Right atrium auricular region (tissue), 2 donors: ENCODE data around the gene MS4A14. TPM values are rescaled to one million over a fixed set of nuclear protein-coding genes. Genes with fewer than 3 reads are reported as not detected.

ENCODE experiments used
- DNase-seq: peaks from one replicate; pipeline ENCODE4 v3.0.0-alpha.2; 2019; ENCODE audit warnings: low spot score
- H3K27ac ChIP-seq, 2 donors: fragments of 200-600 bp; sonication (generic); 1 replicate in 1 of 2; 2 replicates in 1 of 2; pipeline ENCODE4 v1.5.1; 2016 to 2019
- H3K27me3 ChIP-seq, 2 donors: fragments of 200-600 bp; sonication (generic); one replicate each; pipeline versions ENCODE4 v1.5.1 to v1.6.0; 2017 to 2019
- H3K36me3 ChIP-seq: fragments of 200-600 bp; sonication (generic); one replicate; pipeline ENCODE4 v1.5.1; 2016
- H3K4me1 ChIP-seq, 2 donors: fragments of 200-600 bp; sonication (generic); one replicate each; pipeline versions ENCODE4 v1.5.1 to v1.6.0; 2017 to 2019
- H3K4me3 ChIP-seq, 2 donors: fragments of 200-600 bp; sonication (generic); 1 replicate in 1 of 2; 2 replicates in 1 of 2; pipeline ENCODE4 v1.5.1; 2017 to 2019; ENCODE audit warnings: mild to moderate bottlenecking in 1 of 2, moderate library complexity in 1 of 2
- H3K9me3 ChIP-seq, 2 donors: fragments of 200-600 bp; sonication (generic); one replicate each; pipeline ENCODE4 v1.5.1; 2019
- total RNA-seq, 2 donors: library from RNA; depleted of rRNA; stranded (reverse); fragments of >200 nt; gene quantifications; one replicate each; pipeline ENCODE4 v1.1.0, GENCODE V29; 2016
- TF ChIP-seq, protein P1 (sequence below), 2 donors: fragments of 200-600 bp; sonication (generic); IDR thresholded peaks; one replicate each; pipeline ENCODE4 v1.5.1; 2019; ENCODE audit warnings: antibody characterized with exemption in 2 of 2

Gene MS4A14
- total RNA-seq, 2 donors from 2014 or later: 0.48 to 0.94 TPM

DNA sequence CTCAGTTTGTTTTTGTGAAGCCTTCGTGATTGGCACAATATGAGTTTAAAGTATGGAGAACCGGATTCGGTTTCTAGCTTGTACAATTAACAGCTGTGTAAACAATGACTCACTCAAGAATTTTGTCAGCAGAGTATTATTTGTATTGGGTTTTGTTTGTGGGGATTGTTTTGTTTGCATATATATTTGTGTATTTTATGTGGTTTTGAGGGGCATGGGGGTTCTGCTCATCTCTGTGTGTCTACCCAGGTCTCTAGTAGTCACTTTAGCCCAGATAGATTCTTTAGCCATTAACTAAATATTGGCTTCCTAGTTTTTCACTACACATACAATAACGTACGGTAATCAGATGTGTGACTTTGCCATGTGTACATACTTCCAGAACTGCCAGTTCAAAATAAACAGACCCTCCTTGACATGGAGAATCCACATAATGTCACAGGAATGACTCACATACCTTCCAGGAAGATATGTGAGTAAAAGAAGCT lies 25.4 kb upstream of the MS4A14 start:
- no peaks in the 10 kb centered on the region for H3K36me3 ChIP-seq
- no peaks in the 10 kb centered on the region for H3K9me3 ChIP-seq
- H3K27me3 ChIP-seq: no peaks in the 10 kb centered on the region
- no peak overlapping the region for H3K27ac ChIP-seq
- no peak overlapping the region for H3K4me3 ChIP-seq
- DNase-seq: no peak
- no peaks in the 10 kb centered on the region for H3K4me1 ChIP-seq
- TF ChIP-seq, protein P1, sequence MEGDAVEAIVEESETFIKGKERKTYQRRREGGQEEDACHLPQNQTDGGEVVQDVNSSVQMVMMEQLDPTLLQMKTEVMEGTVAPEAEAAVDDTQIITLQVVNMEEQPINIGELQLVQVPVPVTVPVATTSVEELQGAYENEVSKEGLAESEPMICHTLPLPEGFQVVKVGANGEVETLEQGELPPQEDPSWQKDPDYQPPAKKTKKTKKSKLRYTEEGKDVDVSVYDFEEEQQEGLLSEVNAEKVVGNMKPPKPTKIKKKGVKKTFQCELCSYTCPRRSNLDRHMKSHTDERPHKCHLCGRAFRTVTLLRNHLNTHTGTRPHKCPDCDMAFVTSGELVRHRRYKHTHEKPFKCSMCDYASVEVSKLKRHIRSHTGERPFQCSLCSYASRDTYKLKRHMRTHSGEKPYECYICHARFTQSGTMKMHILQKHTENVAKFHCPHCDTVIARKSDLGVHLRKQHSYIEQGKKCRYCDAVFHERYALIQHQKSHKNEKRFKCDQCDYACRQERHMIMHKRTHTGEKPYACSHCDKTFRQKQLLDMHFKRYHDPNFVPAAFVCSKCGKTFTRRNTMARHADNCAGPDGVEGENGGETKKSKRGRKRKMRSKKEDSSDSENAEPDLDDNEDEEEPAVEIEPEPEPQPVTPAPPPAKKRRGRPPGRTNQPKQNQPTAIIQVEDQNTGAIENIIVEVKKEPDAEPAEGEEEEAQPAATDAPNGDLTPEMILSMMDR (IDR thresholded peaks at IDR 0.05): no peak

DNA sequence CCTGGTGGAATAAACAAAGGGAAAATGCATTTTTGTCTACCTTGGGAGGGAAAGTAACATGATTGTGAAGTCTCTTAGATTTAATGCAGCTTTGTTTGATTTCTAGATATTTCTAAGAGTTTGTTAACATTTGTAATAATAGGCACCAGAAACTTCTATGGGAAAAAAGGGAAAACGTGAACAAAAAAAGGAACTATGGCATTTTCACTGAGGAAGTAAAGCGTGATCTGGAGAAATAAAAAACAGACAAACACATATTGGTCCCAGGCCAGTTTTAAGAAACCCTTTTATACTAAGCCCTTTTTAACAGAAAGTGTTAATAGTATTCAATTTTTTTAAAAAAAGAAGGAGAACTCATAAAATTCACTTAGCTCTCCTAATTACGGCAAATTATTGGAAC lies 24.9 kb upstream of the MS4A14 start:
- DNase-seq: no peak
- Histone ChIP-seq H3K27ac (no peak overlapping the region), H3K36me3 (no peaks in the 10 kb centered on the region), H3K4me3 (no peak overlapping the region), H3K4me1 (no peaks in the 10 kb centered on the region), H3K9me3 (no peaks in the 10 kb centered on the region), H3K27me3 (no peaks in the 10 kb centered on the region)
- TF ChIP-seq, protein P1 (IDR thresholded peaks at IDR 0.05): no peak

DNA sequence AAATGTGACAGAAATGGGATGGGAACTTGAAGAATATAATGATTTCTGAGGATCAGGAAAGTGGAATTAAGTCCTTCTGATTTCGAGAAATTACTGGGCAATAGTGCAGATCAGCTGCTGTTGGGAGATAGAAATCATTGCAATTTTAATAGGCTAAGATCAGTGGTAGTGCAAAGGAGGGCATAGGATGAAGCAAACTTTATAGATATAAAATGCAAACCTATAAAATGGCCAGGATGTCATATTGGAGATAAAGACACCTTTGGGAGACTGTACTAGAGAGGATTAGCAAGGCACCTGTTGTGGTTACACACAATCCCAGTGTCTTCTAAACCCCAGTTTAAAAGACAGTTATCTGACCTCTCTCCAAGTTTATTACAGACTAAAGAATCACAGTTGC lies 24.4 kb upstream of the MS4A14 start:
- DNase-seq: no peak
- H3K4me3 ChIP-seq: no peak overlapping the region
- no peak overlapping the region for H3K27ac ChIP-seq
- H3K36me3 ChIP-seq: no peaks in the 10 kb centered on the region
- no peaks in the 10 kb centered on the region for H3K27me3 ChIP-seq
- no peaks in the 10 kb centered on the region for H3K9me3 ChIP-seq
- TF ChIP-seq, protein P1 (IDR thresholded peaks at IDR 0.05): no peak
- no peaks in the 10 kb centered on the region for H3K4me1 ChIP-seq

DNA sequence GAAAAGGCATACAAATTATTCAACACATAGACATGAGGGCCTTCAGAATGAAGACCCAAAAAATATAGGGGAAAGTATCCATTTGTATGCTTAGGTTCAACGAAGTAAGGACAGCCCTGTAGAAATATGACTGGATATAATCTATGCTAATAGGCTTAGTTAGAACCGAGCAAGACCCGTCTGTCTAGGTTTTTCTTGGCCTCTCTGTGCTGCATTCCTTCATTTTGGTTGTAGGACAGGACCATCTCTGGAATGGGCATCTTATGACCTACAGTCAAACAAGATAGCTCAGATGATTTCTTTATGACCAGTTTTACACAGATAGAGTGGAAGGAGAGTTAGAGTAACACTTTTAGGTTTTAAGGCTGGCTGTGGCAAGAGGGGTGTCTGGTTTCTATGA lies 23.5 kb upstream of the MS4A14 start:
- no peaks in the 10 kb centered on the region for H3K27me3 ChIP-seq
- H3K27ac ChIP-seq: no peak overlapping the region
- no peaks in the 10 kb centered on the region for H3K36me3 ChIP-seq
- TF ChIP-seq, protein P1 (IDR thresholded peaks at IDR 0.05): no peak
- H3K9me3 ChIP-seq: no peaks in the 10 kb centered on the region
- no peak for DNase-seq
- no peaks in the 10 kb centered on the region for H3K4me1 ChIP-seq
- H3K4me3 ChIP-seq: no peak overlapping the region

DNA sequence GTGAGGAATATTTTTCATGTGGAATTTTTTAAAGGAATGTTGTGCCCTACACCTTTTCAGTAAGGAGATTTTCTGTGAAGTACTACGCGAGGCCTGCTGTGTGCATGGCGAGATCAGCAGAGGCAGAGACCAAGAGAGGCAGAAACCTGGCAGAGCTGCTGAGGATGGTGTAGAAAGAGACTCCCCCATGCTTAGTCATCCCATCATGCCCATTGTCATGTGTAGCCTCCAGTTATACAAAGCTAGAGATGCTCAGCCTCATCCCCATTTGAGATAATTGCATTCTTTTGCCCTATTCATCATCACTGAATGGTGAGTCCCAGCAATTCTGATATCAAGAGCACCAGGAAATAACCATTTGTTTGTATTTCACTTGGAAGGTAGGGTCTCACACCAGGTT lies 20.9 kb upstream of the MS4A14 start:
- Histone ChIP-seq H3K36me3 (no peaks in the 10 kb centered on the region), H3K4me1 (no peaks in the 10 kb centered on the region), H3K9me3 (no peaks in the 10 kb centered on the region), H3K27me3 (no peaks in the 10 kb centered on the region), H3K4me3 (no peak overlapping the region), H3K27ac (no peak overlapping the region)
- no peak for DNase-seq
- TF ChIP-seq, protein P1 (IDR thresholded peaks at IDR 0.05): no peak

DNA sequence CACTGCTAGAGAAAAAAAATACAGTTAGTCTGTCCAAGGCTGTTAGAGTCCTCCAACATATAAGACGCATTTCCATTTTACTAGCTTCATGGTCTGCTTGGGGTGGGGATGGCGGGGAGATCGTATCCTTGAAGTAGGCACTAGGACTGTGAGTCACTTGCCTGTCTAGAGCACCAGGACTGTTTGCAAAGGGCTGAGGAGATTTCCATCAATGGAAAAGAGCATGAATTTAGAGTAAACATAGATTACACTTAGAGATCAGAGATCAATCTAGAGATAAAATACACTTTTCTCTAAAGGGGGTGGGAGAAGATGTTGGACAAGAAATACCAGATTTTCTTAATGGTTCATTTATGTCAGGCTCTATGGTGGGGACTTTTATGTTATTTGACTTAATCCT lies 19.7 kb upstream of the MS4A14 start:
- no peak overlapping the region for H3K4me3 ChIP-seq
- no peaks in the 10 kb centered on the region for H3K27me3 ChIP-seq
- TF ChIP-seq, protein P1 (IDR thresholded peaks at IDR 0.05): no peak
- H3K9me3 ChIP-seq: no peaks in the 10 kb centered on the region
- peak overlapping the region; percentile 7 to 16 for H3K27ac ChIP-seq
- no peaks in the 10 kb centered on the region for H3K4me1 ChIP-seq
- H3K36me3 ChIP-seq: no peaks in the 10 kb centered on the region
- no peak for DNase-seq
